ENCODE data around the gene TBXA2R. TPM values are rescaled to one million over a fixed set of nuclear protein-coding genes. Genes with fewer than 3 reads are reported as not detected.

The TBXA2R gene
- total and polyA plus RNA-seq, 4 donors = 1.7 to 6.0 (median 5.4) TPM

GRCh38 chr19:3642296-3642695, 35.6 kb upstream of the TBXA2R start:
- no peaks in the 10 kb centered on the region for H3K27me3 ChIP-seq (ENCODE audit: control insufficient read depth in 4 of 4, insufficient read depth in 4 of 4, low read length in 3 of 4)
- H3K4me1 ChIP-seq (ENCODE audit: control insufficient read depth in 4 of 4, insufficient read depth in 4 of 4, low read length in 3 of 4) = peaks cover 7 to 16% (median 12%) of the 10 kb centered on the region in 4 donors
- H3K9me3 ChIP-seq (ENCODE audit: control insufficient read depth in 4 of 4, low read length in 3 of 4) = no peaks in the 10 kb centered on the region
- no peak overlapping the region for H3K27ac ChIP-seq (ENCODE audit: low read depth in 1 of 2, low read length in 2 of 2)
- no peak for DNase-seq (ENCODE audit: low spot score)
- H3K36me3 ChIP-seq (ENCODE audit: control insufficient read depth in 4 of 4, insufficient read depth in 3 of 4, low read depth in 1 of 4, low read length in 3 of 4) = peaks cover 0 to 17% (median 9%) of the 10 kb centered on the region in 4 donors
- H3K4me3 ChIP-seq (ENCODE audit: low read depth in 1 of 3, low read length in 3 of 3) = no peak overlapping the region
- 97% methylated on average over 17 of the region's 17 CpGs for WGBS
- TF ChIP-seq HNF4G (IDR thresholded peaks at IDR 0.05) (no peak), HNF4A (conservative IDR thresholded peaks at IDR 0.05) (no peak), ATF3 (IDR thresholded peaks at IDR 0.05) (no peak), MAX (IDR thresholded peaks at IDR 0.05) (no peak), EGR1 (IDR thresholded peaks at IDR 0.05; ENCODE audit: low read depth in 2 of 2) (no peak), CTCF (IDR thresholded peaks at IDR 0.05; ENCODE audit: low read depth, low read length, missing input control) (no peak), FOXA1 (IDR thresholded peaks at IDR 0.05) (no peak), RAD21 (IDR thresholded peaks at IDR 0.05) (no peak), TAF1 (conservative IDR thresholded peaks at IDR 0.05) (no peak), RXRA (IDR thresholded peaks at IDR 0.05) (no peak), NR2F2 (IDR thresholded peaks at IDR 0.05) (no peak), GABPA (IDR thresholded peaks at IDR 0.05 in 1 of 2, conservative IDR thresholded peaks at IDR 0.05 in 1 of 2) (no peak), YY1 (IDR thresholded peaks at IDR 0.05) (no peak), JUND (IDR thresholded peaks at IDR 0.05) (no peak), FOXA2 (IDR thresholded peaks at IDR 0.05) (no peak), REST (IDR thresholded peaks at IDR 0.05) (no peak), SP1 (IDR thresholded peaks at IDR 0.05) (no peak)
- TF ChIP-seq, protein P1, sequence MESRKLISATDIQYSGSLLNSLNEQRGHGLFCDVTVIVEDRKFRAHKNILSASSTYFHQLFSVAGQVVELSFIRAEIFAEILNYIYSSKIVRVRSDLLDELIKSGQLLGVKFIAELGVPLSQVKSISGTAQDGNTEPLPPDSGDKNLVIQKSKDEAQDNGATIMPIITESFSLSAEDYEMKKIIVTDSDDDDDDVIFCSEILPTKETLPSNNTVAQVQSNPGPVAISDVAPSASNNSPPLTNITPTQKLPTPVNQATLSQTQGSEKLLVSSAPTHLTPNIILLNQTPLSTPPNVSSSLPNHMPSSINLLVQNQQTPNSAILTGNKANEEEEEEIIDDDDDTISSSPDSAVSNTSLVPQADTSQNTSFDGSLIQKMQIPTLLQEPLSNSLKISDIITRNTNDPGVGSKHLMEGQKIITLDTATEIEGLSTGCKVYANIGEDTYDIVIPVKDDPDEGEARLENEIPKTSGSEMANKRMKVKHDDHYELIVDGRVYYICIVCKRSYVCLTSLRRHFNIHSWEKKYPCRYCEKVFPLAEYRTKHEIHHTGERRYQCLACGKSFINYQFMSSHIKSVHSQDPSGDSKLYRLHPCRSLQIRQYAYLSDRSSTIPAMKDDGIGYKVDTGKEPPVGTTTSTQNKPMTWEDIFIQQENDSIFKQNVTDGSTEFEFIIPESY (IDR thresholded peaks at IDR 0.05) = no peak
- no peak overlapping the region for H3K9ac ChIP-seq (ENCODE audit: low read depth in 1 of 2, low read length in 2 of 2)

Data from liver (tissue), 9 donors.